ENCODE data around the gene TMEM273.

GRCh38 chr10:49173201-49173772, 14.9 kb downstream of the TMEM273 start:
- no peak for TF ChIP-seq CTCF (conservative IDR thresholded peaks at IDR 0.05 in 1 of 2, IDR thresholded peaks at IDR 0.05 in 1 of 2; ENCODE audit: low read depth in 1 of 2, low read length in 2 of 2)
- no peak for TF ChIP-seq EZH2 (IDR thresholded peaks at IDR 0.05; ENCODE audit: low read length, missing control alignments)
